AG20443 (cell line): Measurements from ENCODE around the gene AHR.
"Not testable (repeated sequence)": the region's sequence is repeated elsewhere in the genome, so short reads cannot be mapped to it uniquely, and the experiment has no call there.

Experiments used
- DNase-seq: peaks from one replicate; pipeline ENCODE4 v3.0.0; 2012; ENCODE audit warnings: low spot score, mixed read lengths

AHR gene

DNA sequence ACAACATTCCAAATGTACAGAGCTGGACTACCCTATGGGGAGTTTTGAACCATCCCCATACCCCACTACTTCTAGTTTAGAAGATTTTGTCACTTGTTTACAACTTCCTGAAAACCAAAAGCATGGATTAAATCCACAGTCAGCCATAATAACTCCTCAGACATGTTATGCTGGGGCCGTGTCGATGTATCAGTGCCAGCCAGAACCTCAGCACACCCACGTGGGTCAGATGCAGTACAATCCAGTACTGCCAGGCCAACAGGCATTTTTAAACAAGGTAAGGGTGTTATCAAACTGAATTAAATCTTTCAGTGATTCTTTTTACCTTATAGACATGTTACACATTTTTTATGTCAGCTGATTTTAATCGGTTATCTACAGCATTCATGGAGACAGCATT, 41.5 kb downstream of the AHR start:
- no peak for DNase-seq

- no peak for DNase-seq
Observed at GRCh38 chr7:17340655-17341054, 42.2 kb downstream of the AHR start.

GRCh38 chr7:17342756-17343155, 44.3 kb downstream of the AHR start:
- no peak for DNase-seq

- DNase-seq: no peak
Observed at GRCh38 chr7:17347401-17347800, 48.9 kb downstream of the AHR start.

GRCh38 chr7:17348932-17349331, 50.5 kb downstream of the AHR start:
- not testable (repeated sequence) for DNase-seq

DNA sequence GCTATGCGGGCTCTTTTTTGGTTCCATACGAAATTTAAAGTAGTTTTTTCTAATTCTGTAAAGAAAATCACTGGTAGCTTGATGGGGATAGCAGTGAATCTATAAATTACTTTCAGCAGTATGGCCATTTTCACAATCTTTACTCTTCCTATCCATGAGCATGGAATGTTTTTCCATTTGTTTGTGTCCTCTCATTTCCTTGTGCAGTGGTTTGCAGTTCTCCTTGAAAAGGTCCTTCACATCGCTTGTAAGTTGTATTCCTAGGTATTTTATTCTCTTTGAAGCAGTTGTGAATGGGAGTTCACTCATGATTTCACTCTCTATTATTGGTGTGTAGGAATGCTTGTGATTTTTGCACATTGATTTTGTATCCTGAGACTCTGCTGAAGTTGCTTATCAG, 51.9 kb downstream of the AHR start:
- DNase-seq: not testable (repeated sequence)

- DNase-seq: not testable (repeated sequence)
Observed at GRCh38 chr7:17353650-17354419, 55.4 kb downstream of the AHR start.

DNA sequence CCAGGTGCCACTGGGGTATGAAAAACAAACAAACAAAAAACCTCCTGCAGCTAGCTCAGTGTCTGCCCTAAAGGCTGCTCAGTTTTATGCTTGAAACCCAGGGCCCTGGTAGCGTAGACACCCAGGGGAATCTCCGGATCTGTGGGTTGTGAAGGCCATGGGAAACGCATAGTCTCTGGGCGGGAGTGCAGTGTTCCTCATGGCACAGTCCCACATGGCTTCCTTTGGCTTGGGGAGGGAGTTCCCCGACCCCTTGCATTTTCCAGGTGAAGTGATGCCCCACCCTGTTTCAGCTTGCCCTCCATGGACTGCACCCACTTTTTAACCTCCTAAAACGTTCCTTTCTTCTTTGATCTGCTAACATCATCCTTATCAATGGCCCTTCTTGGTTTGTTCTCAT, 56.0 kb downstream of the AHR start:
- no peak for DNase-seq

- DNase-seq: no peak
Observed at GRCh38 chr7:17355050-17355449, 56.6 kb downstream of the AHR start.

DNA sequence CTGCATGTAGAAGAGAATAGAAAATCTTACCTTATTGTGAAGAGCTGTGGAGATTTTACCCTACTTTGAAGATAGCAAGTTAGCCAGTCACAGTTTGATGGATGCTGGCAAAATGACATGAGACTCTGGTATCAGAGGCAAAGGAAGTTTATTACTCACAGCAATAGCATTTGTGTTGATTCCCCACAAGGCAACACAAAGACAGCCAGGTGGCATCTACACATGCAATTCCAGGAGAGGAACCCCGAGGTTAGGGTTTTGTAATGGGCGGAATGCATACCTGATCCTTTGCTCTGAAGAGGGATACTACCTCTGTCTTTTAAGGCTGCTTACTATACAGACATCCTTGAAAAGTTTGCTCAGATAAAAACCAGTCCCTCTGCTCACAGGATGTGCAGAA, 59.5 kb downstream of the AHR start:
- DNase-seq: no peak

DNA sequence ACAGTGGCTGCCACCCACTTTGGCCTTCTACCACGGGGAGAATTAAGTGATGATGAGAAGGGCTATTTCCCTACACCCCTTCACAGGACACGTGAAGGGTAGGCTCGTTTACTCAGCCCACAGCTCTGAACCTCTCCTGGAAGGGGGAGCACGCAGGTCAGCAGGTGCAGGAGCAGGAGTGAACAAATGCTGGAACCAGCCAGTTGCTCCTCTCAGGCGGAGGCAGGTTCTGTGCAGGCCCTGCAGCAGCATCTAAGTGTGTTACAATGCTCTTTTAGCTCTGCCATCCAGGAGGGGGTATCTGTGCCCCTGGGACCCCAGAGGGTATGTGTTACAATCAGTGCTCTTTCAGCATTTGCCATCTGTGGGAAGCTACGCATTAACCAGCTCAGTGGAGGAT, 61.2 kb downstream of the AHR start:
- no peak for DNase-seq

DNA sequence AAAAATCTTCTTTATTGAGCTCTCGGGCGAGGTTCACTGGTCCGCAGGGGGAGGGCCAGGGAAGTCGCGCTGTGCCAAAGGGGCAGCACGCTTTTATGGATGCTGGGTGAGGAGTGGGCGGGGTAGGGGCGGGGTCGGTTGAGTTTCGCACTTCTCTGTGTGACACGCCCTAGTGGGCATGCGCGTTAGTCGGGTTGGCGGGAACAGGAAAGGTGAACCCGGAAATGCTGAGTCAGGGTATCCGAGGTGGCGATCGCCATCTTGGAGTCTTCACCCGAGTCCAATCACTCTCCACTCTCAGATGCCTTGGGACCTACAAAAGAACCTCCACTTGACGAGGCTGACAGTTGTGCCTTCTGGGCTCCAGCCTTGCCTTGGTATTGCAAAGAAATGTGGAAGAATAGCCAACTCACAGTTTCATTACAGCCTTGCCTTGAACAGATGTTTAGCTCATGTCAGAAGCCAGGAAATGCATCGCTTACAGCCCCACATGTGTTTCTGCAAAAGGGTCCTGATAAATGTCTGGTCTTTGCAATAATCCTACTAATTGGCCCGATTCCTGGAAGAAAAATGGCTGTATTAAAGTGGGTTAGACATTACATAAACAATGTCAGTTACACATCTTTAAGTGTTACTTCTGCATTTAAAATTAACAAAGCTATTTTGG, 64.1 kb downstream of the AHR start:
- no peak for DNase-seq

GRCh38 chr7:17364671-17365070, 66.2 kb downstream of the AHR start:
- no peak for DNase-seq

DNA sequence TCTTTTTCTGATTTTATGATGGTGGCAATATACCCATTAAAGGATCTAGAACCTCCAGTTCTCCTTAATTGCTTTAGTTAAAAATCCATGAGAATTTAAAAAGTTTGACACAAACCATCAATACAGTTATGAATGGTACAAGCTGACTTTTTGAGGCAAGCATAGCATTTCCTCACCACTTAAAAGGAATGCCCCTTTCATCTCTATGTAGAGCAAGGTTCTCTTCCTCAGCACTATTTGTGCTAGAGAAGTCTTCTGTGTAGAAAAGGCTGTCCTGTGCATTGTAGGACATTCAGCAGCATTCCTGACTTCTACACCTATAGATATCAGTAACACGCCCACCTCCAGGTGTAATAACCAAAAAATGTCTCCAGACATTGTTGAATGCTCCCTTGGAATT, 67.3 kb downstream of the AHR start:
- DNase-seq: no peak

DNA sequence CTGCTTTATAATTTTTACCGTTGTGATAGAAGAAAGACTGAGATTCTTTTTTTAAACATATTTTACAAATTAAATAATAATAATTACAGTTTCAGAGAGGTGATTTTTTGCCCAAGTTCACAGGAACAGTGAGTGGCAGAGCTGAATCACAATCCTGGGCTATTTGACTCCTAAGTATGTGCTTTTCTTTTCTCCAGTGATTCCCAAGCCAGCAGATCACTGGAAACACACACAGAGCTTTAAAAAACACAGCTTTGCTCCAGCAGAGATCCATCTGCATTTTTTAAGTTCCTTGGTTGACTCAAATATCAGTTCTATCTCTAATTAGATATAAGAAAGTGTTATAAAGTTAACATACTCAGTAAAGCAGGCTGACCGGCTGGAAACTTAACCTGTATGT, 69.0 kb downstream of the AHR start:
- peak; percentile 21 for DNase-seq

DNA sequence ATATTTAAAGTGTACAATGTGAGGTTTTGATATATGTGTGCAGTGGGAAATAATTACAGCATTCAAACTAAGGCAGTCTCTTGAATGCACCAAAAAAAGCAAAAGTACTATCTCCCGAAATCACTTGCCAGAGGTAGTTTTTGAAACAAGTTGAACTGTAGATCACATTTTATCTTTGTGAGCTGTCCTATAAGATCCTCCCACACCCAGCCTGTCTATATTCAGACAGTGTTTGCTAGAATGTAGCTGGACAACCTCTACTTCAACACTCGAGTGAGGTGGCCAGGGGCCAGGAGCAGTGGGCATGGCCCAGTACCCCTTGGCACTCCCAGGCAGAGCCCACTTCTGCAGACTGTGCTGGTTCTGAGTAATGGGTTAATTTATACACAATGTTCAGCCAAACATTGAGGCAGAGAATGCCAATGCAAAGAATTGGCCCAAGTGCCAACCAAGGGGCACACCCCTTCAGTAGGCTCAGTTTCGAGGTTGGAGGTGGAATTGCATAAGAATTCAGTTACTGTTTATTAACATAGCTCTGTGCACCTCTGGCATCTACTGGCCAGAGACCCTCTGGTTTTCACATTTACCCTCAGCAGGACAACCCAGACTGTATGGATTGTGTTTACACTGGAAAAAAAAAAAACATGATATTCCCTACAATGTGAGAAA, 70.5 kb downstream of the AHR start:
- no peak for DNase-seq

GRCh38 chr7:17369691-17370426, 71.4 kb downstream of the AHR start:
- peak; percentile 69 for DNase-seq

- DNase-seq: no peak
Observed at GRCh38 chr7:17370901-17371585, 72.6 kb downstream of the AHR start.

GRCh38 chr7:17371671-17372524, 73.4 kb downstream of the AHR start:
- peak; percentile 74 for DNase-seq

- DNase-seq: no peak
Observed at GRCh38 chr7:17374157-17374556, 75.7 kb downstream of the AHR start.

DNA sequence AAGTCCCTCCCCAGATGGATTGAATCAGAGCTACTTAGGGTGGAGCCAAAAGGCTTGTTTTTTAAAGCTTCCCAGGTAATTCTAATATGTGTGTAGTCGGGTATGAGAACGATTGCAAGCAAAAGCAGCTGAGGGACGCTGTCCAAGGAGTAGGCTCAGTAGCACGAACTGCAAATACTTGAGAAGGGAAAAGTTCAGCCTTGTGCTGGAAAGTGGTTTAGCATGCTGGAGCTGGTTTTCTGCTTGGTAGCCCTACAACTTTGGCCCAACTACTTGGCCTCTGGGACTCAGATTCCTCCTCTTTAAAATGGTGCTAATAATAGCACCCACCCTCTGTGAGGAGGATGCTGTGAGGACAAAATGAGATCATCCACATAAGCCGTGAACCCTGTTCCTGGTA, 76.2 kb downstream of the AHR start:
- DNase-seq: no peak
